Measurements from ENCODE around the gene ADGRF4. TPM values are rescaled to one million over a fixed set of nuclear protein-coding genes. Genes with fewer than 3 reads are reported as not detected.
"Not testable (repeated sequence)": the region's sequence is repeated elsewhere in the genome, so short reads cannot be mapped to it uniquely, and the experiment has no call there.

ADGRF4 gene
- total and polyA plus RNA-seq, 2 donors (not counting 1 experiment from before 2014, with no cell fraction given): not detected

GRCh38 chr6:47743744-47744143 lies 45.4 kb downstream of the ADGRF4 start:
- no peak overlapping the region for H3K4me3 Mint-ChIP-seq

GRCh38 chr6:47745269-47745668 lies 46.9 kb downstream of the ADGRF4 start:
- H3K4me1 Mint-ChIP-seq; H3K27me3 Mint-ChIP-seq; ATAC-seq (ENCODE audit: low read depth); H2AFZ ChIP-seq (ENCODE audit: insufficient read depth, low read depth, low read length, poor library complexity, severe bottlenecking); H4K20me1 ChIP-seq (ENCODE audit: control insufficient read depth, insufficient read depth, low read length, poor library complexity, severe bottlenecking); CTCF ChIA-PET; DNase-seq; POLR2A ChIA-PET; H3K27ac ChIP-seq (ENCODE audit: low read length in 2 of 2); intact Hi-C loops (cut with micrococcal nuclease); H3K9me3 Mint-ChIP-seq (ENCODE audit: insufficient read depth); H3K27ac Mint-ChIP-seq; H3K36me3 ChIP-seq (replicated peaks in 1 of 2; ENCODE audit: control extremely low read depth in 1 of 2, control insufficient read depth in 1 of 2, extremely low read depth in 1 of 2, insufficient read depth in 2 of 2, low read length in 1 of 2); H3K27me3 ChIP-seq (replicated peaks in 1 of 4; ENCODE audit: control extremely low read depth in 1 of 4, control insufficient read depth in 3 of 4, insufficient read depth in 4 of 4, low read length in 3 of 4); H3K79me2 ChIP-seq (ENCODE audit: control insufficient read depth, insufficient read depth, low read length); H3K4me1 ChIP-seq (ENCODE audit: control insufficient read depth in 2 of 2, insufficient read depth in 2 of 2, low read length in 2 of 2); H3K4me3 ChIP-seq (ENCODE audit: control extremely low read depth in 1 of 5, extremely low read depth in 1 of 5, insufficient read depth in 1 of 5, low read depth in 2 of 5, low read length in 4 of 5); H3K4me2 ChIP-seq (replicated peaks; ENCODE audit: low read depth, low read length, poor library complexity, severe bottlenecking); H3K9ac ChIP-seq (ENCODE audit: low read length); H3K9me3 ChIP-seq (ENCODE audit: control extremely low read depth in 1 of 3, control insufficient read depth in 2 of 3, insufficient read depth in 1 of 3, low read length in 2 of 3); H3K4me3 Mint-ChIP-seq: not testable (repeated sequence)
- WGBS (ENCODE audit: insufficient coverage): no CpG with 5 or more reads among the region's 3 CpGs

More at GRCh38 chr6:47743744-47744143, 45.4 kb downstream of the ADGRF4 start:
- DNase-seq (no peak), ATAC-seq (ENCODE audit: low read depth) (no peak)
- no peak overlapping the region for H3K27ac Mint-ChIP-seq
- POLR2A ChIA-PET: no interaction called here
- H3K4me1 ChIP-seq (ENCODE audit: control insufficient read depth in 2 of 2, insufficient read depth in 2 of 2, low read length in 2 of 2): no peaks in the 10 kb centered on the region
- H3K36me3 ChIP-seq (replicated peaks in 1 of 2; ENCODE audit: control extremely low read depth in 1 of 2, control insufficient read depth in 1 of 2, extremely low read depth in 1 of 2, insufficient read depth in 2 of 2, low read length in 1 of 2): no peaks in the 10 kb centered on the region
- no peak overlapping the region for H3K4me2 ChIP-seq (replicated peaks; ENCODE audit: low read depth, low read length, poor library complexity, severe bottlenecking)
- no peaks in the 10 kb centered on the region for H3K79me2 ChIP-seq (ENCODE audit: control insufficient read depth, insufficient read depth, low read length)
- no peaks in the 10 kb centered on the region for H4K20me1 ChIP-seq (ENCODE audit: control insufficient read depth, insufficient read depth, low read length, poor library complexity, severe bottlenecking)
- H3K9me3 ChIP-seq (ENCODE audit: control extremely low read depth in 1 of 3, control insufficient read depth in 2 of 3, insufficient read depth in 1 of 3, low read length in 2 of 3): no peaks in the 10 kb centered on the region
- no peak overlapping the region for H3K9ac ChIP-seq (ENCODE audit: low read length)
- H3K27ac ChIP-seq (ENCODE audit: low read length in 2 of 2): no peak overlapping the region
- CTCF ChIA-PET: no interaction called here
- intact Hi-C loops (cut with micrococcal nuclease): no loop called here
- no peak overlapping the region for H2AFZ ChIP-seq (ENCODE audit: insufficient read depth, low read depth, low read length, poor library complexity, severe bottlenecking)
- no peaks in the 10 kb centered on the region for H3K27me3 ChIP-seq (replicated peaks in 1 of 4; ENCODE audit: control extremely low read depth in 1 of 4, control insufficient read depth in 3 of 4, insufficient read depth in 4 of 4, low read length in 3 of 4)
- H3K4me1 Mint-ChIP-seq: no peaks in the 10 kb centered on the region
- no peaks in the 10 kb centered on the region for H3K27me3 Mint-ChIP-seq
- TF ChIP-seq EZH2 (IDR thresholded peaks at IDR 0.05; ENCODE audit: borderline replicate concordance, insufficient read depth, low read depth, low read length, poor library complexity, severe bottlenecking) (no peak), CTCF (IDR thresholded peaks at IDR 0.05) (no peak)
- no peak overlapping the region for H3K4me3 ChIP-seq (ENCODE audit: control extremely low read depth in 1 of 5, extremely low read depth in 1 of 5, insufficient read depth in 1 of 5, low read depth in 2 of 5, low read length in 4 of 5)
- H3K9me3 Mint-ChIP-seq (ENCODE audit: insufficient read depth): no peaks in the 10 kb centered on the region
